Activated CD8-positive, alpha-beta memory T cell treated with anti-CD3 and anti-CD28 coated beads, Interleukin-2, amount 50 U/mL, for 48 hours (primary cell): Measurements from ENCODE around the gene AXIN1.
"Not testable (repeated sequence)": the region's sequence is repeated elsewhere in the genome, so short reads cannot be mapped to it uniquely, and the experiment has no call there.

Source experiments
- DNase-seq: peaks from one replicate; pipeline ENCODE4 v3.0.0-alpha.2; 2020

Gene AXIN1

DNA sequence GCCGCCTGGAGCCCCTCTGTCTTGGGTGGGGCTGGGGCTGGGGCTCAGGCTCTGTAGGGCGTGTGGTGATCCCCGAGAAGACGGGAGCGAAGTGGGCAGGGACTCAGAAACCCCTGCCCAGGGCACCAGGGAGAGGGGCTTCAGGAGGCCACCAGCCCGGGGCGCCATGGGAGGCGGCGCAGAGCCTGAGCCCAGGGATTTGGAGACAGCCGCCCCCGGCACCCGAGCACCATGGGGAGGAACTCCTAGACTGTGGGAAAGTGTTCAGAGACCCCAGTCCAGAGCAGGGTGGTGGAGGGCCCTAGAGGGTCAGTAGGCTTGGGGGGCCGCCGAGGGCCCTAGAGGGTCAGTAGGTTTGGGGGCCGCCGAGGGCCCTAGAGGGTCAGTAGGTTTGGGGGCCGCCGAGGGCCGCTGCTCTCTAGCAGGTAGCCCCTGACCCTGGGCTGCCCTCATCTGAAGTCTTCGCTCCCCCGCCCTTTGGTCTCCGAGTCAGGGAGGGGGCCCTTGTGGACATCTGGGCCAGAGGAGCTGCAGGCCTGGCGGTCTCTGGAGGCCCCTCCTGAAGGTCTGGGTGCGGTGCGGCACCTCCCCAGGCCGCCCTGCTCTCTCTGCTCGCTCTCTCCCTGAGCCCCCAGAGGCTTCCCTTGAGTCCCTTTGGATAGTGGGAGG lies 71.4 kb downstream of the AXIN1 start:
- no peak for DNase-seq

DNA sequence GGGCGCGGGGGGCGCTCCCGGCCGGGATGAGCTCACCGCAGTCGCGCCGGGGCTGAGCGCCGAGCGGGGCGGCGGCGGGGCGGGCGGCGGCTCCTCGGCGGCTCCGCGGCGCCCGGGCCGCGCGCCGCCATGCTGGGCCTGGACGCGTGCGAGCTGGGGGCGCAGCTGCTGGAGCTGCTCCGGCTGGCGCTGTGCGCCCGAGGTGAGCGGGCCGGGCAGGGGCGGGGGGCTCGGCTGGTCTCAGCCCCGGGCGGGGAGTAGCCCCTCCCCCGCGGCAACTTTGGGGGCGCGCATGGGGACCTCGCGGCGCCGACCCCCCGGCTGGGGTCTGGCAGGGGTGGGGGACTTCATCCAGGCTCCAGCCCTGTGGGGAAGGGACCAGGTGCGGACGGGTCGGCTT lies 72.0 kb downstream of the AXIN1 start, which contains the start of gene ARHGDIG:
Gene ARHGDIG, plus strand, starts transcription at position 40 of the 400 bp plus-strand sequence. Its CDS starts 90 bp downstream, at position 130.
- no peak for DNase-seq

DNA sequence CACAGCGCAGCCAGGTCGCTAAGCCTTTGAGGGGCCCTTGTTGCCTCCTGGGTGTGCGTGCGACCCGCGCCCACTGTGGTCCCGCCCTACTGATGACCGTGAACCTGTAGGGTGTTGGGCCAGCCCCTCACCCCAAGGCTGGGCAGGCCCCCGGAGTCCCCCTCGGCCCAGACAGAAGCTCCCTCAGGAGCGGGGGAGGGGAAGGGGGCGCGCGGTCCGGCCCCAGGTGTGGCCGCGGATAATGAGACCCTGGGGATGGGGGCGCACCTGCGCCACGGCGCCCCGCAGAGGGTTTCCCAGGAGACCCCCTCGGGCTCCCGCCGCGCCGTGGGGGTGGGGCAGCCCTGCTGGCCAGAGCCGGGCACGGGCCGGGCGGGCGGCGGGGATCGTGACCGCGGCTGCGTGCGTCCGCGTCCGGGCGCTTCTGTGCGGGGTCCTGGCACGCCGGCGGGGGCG lies 72.5 kb downstream of the AXIN1 start:
- DNase-seq, result no peak

DNA sequence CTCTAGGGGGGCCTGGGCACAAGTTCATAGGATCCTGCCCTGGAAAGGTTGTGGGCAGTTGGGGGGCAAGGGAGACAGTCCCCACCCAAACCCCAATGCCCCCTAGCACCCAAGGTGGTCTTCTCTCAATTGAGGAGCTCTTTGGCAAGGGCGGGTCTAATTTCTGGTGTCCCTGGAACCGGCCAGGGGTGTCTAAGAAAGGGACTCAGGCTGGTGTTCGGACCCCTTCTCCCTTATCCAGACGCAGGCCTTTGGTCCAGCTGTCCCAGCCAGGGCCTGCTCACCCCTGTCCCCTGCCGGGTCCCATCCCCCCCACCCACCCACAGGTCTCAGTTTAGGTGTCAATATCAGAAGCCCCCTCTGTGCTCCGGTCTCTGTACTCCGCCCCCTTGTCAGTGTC lies 73.0 kb downstream of the AXIN1 start:
- no peak for DNase-seq

DNA sequence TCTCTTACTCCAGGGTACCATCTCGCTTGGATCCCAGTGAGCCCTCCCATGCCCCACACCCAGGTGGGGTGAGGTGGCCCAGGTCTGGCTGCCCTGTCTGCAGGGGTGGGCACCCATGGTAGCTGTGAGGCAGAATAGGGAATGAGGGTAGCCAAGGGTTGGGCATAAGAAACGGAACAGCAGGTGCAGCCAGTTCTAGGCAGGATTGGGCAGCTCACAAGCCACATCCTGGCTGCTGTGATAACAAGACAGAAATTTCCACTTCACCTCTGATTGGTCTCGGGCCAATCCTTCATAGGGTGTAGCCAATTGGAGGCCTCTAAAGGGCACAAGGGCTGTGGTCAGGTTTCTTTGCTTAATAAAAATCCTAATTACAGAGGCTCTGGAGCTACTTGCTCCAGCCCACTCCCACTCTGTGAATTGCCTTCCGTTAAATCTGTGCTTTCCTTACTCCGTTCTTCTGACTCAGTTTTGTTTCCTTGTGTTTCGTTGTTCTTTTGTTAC lies 73.6 kb downstream of the AXIN1 start:
- DNase-seq, result no peak

DNA sequence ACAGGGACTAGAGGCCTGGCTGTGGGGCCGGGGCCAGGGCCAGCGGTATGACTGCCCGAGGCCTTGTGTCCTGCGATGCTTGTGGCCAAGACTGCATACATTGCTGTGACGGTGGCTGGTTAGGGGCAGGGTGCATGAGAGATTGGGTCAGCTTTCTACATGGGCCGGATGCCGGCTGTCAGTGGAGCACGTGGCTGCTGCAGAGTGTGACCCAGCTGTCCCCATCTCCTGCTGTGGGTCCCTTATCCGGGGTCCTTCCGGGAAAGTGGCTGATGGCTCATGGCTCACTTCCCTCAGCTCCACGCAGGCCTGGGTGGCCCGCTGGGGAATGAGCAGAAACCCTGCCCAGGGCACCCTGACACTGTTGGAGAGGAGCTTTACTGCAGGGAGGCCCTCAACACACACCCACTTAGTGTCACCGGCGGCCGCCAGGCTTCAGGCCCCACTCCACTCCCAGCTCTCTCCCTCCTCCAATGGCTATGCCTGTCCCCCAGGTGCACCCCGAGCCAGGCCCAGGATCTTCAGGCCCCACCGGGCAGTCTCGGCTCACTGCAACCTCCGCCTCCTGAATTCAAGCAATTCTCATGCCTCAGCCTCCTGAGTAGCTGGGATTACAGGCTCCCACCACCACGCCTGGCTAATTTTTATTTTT lies 76.0 kb downstream of the AXIN1 start:
- no peak for DNase-seq

DNA sequence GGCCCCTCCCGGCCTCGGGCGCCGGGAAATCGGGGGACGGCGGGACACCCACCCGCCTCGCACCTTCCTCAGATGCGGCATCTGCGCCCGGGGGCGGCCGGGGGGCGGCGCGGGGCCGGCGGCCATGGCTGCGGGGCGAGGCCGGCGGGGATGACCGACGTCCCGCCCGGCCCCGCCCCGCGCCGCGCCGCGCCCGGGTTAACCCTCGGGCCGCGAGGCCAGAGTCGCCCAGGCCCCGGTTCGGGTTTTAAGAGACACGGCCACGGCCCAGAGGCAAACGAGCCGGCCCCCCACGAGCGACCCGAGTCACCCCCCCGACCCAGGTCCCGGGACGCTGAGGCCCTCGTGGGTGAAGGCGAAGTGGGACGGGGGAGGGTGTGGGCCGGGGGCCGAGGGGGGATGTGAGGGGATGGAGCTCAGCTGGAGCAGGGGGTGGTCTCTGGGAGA lies 76.7 kb downstream of the AXIN1 start, which contains the start of gene RGS11:
Gene RGS11, minus strand, starts transcription at position 159 of the 447 bp plus-strand sequence. Its CDS starts 33 bp downstream, at position 126.
- DNase-seq, result no peak

DNA sequence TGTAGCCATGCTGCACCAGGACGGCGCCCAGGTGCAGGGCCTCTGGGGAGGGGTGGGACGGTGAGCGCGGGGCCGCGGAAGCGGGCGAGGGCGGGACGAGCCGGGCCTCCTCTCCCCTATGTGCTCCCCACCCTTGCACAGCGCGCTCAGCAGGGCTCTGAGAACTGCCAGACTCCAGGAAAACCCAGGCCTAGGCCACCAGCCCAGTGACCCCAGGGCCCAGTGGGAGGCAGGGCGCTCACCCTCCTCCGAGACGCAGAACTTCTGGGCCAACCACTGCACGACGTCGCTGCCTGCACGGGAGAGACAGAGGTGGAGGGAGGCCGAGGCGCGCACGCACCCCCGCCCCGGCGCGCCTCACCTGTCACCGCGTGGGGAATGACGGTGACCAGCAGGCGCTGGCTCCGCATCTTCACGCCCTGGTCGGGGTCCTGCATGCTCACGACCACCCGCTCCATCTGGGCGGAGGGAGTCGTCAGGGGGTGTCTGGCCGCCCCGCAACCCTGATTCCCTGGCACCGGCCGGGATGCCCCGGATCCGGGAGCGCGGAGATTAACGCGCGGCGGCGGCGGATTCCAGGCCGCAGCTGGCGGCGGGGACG lies 77.4 kb downstream of the AXIN1 start:
- peak; percentile 65 for DNase-seq

DNA sequence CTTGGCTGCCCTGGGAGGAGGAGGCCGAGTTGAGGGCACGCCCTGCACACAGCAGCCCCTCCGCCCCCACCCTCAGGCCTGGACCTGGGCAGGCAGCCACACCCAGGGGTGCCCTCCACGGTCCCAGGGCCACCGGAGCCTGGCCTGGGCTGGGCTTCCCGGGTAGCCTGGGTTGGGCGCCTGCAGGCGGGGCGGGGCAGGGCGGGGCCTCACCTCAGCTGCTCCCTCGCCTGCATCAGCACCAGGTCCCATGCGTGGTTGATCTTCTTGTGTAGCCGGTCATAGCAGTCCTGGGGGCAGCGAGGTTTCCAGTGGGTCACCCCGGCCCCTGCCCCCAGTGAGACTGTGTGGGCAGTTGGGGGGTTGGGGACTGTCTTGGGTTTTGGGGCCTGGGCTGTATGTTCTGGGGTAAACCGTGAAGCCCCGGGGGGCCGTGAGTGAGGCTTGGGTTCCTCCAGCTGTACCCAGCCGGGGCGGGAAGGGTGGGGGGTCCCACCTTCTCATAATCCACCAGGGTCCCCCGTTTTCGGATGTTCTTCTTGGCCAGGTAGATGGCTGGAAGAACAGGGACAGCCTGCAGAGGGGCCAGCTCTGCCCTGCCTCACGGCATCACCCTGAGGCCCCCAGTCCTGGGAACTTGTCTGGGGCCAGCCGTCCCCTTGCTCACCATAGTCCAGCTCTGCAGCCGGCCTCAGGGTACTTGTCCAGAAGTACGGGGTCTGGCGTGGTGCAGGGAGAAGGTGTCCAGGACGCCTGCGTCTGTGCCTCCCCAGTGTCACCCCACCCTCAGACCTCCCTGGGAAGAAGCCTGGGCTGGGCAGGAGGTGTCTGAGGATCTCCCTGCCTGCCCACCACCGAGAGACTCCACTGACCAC lies 78.7 kb downstream of the AXIN1 start:
- DNase-seq, result no peak

DNA sequence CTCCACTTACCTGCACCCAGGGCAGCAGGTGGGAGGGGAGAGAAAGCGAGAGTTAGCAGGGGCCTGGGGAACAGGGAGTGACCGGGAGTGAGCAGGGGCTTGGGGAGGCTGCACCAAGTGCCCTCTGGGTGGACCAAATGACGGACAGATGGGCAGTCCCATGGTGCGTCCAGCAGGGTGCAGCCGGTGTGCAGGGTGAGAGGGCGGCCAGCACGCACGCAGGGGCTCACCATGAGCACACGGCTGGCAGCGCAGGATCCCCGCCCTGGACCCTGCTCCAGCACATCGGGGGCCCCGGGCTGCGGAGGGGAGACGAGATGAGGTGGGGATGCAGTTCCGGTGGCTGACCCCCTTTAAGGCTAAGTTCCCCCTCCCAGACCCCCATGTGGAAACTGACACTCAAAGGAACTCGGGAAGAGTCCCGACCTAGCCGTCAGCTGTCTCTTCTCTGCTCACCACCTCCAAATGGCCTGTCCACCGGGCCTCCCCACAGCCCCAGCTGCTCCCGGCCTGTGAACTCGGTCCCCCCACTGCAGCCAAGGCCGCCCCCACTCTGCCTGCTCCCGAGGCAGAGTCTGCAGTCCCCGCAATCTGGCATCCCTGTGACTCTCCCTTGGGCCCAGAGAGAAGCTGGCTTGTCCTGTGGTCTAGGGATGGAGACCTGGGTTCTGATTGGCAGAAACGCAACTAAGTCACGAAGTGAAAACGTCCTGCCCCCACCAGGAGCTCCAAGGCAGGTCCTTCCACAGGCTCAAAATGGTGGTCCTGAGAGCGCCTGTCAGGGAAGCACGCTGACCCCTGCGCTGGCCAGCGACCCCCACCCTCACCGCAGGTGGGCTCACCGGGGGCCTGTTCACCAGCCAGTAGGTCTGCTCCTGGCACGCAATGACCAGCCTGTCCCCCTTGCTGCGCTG lies 79.6 kb downstream of the AXIN1 start:
- DNase-seq, result no peak

DNA sequence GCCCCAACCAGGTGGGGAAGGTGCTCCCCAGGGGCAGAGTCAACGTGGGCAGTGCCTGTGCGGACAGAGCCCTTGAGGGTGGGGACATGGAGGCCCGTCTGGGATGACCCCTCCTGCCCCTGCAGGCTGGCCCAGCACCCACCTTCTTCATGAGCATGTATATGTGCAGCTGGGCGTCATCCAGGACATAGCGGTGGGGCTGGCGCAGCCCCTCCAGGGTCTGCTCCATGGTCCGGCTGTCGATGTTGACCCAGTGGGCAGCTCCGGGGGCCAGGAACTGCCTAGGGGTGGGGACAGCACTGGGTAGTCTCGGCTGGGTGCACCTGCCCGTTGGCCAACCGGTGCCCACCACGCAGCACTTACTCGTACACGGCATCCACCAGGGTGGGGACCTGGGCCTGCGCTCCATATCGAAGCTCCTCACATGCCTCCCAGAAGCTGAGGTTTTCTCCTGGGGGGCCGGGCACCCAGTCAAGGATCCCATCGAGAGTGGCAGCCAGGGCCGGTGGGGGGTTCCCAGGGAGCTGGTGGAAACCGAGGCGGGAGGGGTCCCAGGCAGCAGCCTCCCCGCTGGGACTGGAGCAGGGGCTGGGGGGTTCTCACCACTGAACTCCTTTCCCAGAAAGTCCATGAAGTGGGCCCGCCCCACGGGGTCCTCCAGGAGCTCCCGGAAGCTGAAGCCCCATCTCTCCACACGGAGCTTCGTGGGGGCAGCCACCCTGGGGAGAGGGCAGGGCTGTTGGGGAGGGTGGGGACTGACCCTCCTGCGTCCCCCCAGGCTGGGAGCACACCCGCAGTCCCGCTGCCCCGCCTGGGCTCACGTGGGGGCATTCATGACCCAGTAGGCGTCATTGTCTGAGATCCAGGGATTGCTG lies 81.9 kb downstream of the AXIN1 start:
- DNase-seq, result no peak

DNA sequence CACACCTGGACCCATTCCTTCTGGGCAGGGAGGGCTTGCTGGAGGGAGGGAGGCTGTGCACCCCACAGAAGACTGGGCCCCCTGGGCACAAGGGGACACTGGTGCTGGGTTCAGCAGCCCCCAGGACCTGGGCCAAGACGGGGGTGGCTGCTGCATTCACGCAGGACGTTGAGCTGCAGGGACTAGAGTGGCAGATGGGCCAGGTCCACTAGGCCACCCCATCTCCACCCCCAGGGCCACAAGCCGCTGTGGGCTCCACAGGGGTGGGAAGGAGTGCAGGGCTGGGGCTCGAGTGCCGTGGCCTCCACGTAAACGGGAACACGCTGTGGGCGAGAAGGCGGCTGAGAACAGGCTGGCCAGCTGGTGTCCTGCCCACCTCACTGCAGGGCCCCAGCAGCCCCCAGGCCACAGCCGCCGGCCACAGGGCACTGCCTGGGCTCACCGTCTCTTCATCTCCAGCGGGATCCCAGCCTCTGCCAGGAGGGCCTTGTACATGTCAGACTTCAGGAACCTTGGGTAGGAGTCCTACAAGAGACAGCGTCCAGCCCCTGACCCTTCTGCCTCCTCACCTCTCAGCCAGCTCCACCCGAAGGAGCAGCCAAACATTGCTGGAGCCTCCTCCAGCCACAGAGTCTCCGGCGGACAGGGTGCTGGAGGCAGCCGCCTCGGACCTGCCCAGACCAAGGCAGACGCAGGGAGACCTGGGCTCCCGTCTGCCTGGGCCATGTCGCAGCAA lies 83.3 kb downstream of the AXIN1 start:
- no peak for DNase-seq

DNA sequence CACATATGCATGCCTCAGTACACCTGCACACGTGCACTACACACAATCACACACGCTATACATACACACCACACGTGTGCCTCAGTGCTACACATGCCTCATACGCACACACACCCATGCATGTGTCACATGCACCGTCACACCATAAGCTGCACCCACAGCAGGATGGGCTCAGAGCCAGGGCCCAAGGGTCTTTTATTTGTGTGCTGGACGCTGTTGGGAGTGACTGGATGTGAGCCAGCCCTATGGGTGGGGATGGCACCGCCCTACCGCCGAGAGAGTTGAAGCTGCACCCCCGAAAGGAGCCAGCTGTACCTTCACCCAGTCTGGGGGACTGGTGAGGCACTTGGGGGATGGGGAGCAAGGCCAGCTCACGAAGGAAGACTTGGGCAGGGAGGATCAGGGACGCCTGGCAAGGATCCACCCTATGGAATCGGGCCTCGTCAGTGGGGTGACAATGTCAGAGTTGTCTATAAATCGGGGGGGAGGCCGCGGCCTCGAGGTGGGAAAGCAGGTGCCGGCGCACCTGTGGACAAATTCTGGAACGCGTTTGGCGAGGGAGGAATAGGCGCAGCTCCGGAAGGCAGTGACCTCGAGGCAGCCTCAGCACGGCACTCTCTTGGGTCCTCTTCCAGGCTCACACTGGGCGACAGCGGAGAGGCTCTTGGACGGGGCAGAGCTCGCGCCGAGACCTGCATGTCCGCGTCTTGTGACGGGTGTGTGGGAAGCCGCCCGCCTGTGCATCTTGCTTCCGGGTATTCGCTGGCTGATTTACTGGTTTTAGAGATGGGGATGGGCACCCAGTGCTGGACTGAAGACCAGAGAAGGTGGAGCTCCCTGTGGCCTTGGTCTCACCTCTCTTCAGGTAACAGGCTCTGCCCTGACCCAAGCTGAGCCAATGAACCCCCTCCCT lies 84.1 kb downstream of the AXIN1 start:
- no peak for DNase-seq

DNA sequence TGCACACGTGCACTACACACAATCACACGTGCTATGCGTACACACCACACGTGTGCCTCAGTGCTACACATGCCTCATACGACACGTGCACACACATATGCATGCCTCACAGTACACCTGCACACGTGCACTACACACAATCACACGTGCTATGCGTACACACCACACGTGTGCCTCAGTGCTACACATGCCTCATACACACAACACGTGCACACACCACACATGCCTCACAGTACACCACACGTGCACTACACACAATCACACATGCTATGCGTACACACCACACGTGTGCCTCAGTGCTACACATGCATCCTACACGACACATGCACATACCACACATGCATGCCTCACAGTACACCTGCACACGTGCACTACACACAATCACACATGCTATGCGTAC lies 85.0 kb downstream of the AXIN1 start:
- not testable (repeated sequence) for DNase-seq

DNA sequence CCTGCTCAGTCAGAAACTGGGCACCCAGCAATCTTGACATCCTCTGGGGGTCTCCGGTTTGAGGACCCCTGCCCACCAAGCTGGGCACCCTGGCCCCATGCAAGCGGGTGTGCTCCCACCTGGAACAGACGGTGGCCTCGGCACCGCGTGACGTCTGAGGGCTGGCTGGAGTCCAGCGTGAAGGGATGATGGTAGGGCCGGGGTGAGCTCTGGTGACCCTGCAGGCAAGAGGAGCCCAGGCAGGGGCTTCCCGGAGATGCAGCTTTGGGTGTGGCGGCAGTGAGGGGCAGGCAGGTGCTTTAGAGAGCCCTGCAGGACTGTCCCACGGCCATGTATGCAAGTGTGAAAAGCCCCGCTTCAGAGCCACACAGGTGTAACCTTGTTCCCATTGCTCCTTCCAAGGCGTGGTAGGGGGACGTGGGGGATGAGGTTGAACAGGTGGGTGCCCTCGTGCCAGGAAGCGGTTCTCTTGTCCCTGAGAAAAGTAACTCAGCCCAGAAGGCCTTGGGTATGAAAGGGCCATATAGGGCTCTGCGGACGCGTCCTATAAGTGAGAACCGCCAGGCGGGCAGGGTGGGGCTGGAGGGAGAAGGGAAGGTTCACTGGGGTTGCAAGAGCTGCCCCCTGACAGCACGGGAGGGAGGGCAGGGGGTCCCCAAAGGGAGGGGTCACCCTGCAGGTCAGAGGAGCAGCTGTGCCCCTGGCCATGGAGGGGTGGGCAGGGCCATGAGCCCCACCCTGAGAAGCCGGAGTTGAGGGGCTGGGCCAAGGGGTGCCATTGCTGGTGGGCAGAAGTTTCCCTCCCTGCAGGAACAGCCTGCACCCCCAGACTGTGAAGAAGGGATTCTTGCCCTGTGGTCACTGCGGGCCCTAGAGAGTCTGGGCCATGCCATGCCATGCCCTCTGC lies 86.0 kb downstream of the AXIN1 start:
- DNase-seq, result no peak

DNA sequence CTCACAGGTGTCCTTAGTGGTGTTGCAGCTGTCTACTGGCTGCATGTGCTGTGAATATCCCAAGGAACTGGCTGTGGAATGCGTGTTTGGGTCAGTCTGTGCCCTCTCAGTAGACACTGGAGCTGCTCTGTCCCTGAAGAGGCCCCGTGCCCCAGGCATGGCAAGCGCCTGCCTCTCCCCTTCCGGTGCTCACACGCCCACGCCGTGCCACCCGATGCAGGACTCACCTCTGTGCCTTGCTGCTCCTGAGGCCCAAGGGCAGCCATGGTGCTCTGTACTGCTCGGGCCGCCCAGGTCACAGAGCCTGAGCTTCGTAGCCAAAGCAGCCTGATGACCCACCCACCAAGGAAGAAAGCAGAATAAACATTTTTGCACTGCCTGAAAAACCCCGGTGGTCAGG lies 86.8 kb downstream of the AXIN1 start:
- no peak for DNase-seq

DNA sequence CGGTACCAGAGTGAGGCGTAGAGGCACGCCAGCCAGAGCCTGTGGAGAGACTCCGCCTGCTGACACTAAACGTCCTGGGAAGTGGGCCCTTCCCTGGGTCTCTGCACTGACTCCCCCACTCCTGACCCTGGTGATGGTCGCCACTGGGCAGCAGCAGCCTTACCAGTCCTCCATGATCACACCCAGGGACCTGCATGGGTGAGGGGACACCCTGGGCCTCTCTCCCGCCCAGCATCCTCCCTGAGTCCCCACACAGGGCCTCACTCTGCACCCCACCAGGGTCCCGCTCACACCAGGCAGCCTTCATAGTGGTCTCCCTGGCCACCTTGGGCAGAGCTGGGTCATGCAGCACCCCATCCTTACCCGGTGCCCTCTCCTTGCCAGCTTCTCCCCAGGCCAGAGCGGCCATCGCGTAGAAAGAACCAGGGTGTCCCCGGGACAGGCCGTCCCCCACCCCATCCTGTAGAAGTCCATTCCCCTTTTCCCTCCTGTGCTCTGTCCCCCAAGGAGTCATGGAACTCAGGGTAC lies 87.5 kb downstream of the AXIN1 start:
- no peak for DNase-seq
